AML-193 (cell line): ENCODE results near the gene AANAT.

Source experiments
- DNase-seq, 2 experiments: peaks; one replicate each; lab custom pipeline; 2025; lab: John Stamatoyannopoulos, UW

AANAT gene

DNA sequence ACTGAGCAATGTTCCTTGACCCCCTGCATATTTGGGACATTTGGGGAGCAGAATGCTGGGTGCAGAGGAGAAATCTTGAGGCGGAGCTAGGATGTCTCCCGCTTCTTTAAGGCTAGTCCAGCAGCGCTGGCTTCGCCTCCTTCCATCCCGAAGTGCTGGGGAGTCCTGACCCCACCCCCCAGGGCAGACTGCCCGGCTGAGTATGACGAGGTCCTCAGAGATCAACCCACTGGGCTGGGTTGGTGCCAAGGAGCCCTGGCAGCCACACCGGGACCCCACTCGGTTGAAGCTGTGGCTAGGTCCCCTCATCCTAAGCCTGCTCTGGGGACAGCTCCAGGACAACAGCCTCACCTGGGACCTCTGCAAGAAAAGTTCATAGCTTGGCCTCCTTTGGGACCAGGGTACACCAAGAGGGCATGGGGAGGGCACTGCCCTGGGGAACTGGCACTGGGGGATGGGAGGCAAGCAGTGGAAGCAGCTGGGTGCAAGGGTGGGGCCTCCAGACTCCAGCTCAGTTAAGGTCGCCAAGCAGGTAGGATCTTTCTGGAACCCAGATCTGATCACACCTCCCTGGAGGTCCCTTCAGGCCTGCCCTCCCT lies 22.8 kb downstream of the AANAT start:
- no peak for DNase-seq

DNA sequence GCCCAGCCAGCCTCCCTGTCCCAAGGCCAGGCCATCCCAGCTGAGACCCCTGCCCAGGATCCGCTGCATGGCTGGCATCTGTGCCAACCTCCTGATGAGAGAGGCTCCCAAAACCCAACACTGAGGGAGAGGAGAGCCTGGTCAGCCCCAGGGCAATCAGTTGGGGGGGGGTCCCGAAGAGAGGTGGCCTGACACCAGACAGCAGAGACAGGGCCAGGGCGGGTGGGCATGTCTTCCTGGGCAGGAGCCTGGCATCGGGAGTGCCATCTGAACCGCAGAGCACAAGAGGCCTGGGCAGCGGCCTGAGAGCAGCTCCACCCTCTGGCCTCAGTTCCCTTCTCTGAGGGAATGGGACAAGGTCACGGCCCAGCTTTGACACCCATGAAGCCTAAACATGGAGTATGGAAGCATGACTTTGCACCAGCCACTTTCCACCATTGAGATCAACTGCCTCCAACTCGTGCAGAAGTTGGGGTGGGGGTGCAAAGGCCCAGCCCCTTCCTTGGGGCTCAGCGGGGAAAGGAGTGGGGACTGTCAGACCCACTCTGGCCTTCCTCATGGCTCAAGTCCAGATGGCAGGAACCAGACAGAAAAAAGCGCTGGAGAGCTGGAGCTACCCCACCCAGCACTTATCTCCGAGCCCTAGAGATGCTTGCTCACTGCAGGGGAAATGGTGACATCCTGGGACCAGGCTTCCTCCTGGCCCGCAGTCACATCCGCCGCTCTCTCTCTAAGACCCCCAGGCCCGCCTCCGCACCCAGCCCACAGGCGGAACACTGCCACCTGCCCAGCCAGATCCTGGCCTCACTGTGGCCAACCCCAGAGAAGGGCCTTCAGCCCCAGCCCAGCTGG lies 24.1 kb downstream of the AANAT start:
- no peak for DNase-seq

DNA sequence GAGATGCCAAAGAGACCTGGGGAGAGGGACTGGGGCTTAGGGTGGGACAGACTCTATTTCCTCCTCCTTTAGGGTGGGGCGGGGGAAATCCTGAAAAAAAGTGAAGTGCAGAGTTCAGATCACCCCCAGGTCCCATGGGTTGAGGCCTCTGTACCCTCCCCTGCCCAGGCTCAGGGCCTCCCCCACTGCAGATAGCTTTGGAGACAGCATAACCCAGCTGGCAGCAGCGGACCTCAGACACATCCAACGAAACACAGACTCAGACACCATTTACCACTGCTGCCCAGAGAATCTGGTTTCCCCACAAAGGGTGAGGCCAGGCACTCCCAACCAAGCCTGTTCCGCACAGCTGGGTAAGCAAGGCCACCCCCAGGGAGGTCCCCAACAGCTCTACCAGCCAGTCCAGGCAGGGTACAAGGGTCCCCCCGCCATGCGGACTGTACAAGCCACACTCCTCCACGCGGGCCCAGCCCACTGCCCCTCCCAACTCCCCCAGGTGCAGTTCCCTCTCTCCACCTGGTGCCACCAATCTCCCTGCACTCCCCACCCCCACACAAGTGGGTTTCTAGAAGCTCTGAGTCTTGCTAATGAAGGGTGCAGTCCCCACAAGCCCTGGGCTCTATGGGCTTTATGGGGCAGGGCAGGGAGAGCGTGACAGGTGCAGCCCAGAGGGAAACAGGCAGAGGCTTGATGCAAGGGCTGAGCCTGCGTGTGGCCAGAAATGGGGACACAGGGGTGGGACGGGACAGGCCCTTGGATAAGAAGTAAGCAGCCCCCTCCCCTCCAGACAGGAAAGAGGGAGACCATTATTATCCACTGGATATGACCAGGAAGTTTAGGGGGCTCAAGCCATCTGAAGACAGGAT lies 25.0 kb downstream of the AANAT start:
- DNase-seq: no peak

DNA sequence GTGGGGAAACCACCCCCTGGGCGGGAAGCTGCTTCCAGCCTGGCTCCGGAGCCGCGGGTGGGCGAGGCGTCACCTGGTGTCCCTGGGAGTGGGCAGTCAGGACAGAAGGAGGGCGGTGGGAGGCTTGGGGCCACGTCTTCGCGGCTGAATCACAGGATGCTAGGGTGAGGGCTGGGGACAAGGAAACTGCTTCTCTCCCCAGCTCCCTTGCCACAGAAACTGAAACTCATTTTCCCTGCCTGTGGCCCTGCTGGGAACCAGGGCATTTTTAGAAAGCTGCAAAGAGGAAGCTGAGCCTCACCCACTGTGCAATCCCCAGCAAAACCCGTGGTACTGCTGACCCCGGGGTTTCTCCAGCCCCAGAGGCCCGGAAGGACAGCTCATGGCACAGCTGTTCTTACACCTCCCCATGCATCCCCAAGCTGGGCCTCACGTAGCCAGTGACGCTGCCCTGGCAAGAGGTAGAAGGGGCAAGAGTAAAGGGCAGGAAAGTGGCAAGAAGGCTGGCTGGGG lies 25.6 kb downstream of the AANAT start:
- DNase-seq: peak; percentile 91 to 96

DNA sequence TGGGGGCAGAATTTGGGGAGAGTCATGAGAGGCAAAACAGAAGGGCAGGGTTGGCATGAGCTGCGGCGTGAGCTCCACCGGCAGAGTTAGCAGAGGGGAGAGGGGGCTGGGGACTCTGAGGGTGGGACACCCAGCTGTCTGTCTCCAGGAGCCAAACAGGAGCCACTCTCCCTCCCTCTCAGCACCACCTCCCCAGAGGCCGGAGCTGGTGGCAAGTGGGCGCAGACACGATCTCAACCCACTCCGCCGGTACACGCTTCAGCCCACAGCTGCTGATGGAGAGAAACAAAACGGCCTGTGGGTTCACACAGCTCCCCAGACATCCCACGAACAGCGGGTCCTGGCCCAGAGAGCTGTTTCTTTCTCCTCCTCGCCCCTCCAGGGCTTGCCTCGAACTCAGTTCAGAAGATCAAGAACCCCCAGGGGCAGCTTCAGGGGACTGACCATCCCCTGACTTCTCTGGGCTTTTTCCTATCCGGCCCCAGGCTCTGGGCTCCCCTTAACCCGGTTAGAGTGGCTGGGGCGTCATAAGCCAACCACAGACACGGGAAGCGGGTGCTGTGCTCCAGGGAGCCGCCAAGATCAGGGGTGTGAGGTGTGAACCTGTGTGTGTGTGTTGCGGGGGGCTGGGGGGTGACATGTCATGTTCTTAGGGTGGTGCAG lies 26.2 kb downstream of the AANAT start:
- no peak for DNase-seq

DNA sequence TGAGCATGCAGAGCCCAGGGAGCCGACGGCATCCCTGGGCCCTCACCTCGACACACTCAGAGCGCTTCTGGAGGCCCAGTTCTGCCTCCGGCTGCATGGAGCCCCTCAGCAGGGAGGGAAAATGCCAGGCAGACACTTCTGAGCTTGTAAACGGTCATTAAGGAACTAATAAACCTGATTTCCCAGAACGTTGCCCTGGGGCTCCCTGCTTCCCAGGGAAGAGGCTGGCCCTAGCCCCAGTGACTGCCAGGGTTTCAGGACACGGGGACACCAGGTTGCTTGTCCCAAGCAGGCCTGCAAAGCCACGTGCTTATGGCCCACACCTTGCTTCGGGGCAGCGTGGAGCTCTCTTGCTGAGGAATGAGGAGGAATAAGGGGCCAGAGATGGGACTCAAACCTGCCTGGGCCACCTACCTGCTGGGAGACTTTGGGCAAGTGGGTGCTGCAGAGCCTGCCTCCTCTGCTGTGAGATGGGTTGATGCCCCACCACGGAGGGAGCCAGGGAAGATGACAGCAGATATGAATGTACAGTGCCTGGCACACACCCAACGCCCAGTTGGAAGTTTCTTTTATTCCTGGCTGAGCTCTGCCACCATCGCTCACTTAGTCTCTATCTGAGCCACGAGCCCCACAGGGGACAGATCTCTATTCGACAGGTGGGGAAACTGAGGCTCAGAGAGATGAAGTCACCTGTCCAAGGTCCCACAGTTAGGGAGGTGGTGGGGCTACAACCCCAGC lies 28.4 kb downstream of the AANAT start:
- no peak for DNase-seq

DNA sequence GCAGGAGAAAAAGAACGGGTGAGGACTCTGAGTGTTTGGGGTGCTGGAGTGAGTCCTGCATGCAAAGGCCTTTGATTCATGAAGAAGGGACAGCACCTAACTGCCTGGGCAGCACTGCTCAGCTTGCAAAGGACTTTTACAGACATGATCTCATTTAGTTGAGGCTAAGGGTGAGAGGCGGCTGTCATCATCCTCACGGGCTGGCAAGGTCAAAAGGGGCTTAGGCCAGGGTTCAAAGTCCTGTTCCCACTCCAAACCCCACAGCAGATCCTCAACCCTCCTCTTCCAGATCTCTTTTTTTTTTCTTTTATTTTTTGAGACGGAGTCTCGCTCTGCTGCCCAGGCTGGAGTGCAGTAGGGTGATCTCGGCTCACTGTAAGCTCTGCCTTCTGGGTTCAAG lies 29.1 kb downstream of the AANAT start:
- DNase-seq: no peak

DNA sequence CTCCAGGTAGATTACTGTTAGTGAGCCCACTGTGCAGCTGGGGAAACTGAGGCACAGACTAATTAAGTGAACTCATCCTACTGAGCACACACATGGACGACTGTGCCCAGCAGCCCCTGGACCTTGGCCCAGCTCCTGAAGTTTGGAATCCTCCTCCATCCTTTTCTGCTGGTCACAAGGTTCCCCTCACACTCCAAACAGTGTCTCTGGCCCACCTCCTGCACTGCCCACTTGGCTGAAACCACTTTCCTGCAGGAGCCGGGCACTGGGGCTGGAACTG lies 30.2 kb downstream of the AANAT start:
- no peak for DNase-seq

DNA sequence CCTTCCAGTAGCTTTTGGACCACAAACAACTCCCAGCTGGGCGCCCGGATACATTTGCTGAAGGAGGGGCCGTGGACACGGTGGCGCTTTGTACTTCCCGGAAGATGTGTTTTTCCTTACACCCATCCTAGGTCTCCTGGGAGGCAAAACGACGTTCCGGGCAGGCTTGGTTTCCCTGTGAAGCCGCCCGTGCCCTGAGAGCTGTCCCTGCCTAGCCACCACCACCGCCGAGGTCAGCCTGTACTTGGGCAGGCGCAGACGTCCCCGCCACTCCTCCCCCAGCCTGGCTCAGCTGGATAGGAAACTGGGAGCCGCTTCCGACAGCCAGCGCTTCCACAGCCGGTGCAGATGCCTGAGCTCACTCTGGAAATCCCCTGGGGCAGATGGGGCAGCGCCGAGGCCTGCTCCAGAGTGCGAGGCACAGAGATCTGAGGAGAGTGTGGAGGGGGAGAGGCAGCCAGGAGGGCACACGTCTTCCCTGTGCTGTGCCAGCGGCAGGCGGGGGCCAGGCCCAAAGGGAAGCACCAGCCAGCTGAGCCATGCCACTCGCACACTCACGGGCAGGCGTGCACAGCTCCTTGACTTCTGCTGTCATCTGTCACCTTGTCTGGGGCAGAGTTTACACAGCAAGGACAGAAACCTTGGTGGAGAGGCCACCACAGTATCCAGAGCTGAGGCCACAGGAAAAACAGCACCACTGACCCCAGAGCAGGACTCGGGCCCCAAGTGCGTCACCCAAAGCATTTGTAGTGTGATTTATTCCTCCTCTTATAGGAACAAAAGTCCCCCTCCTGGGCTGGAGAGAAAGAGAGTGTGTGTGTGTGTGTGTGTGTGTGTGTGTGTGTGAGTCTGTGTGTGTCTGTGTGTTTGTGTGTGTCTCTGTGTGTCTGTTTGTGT lies 30.8 kb downstream of the AANAT start:
- no peak for DNase-seq

DNA sequence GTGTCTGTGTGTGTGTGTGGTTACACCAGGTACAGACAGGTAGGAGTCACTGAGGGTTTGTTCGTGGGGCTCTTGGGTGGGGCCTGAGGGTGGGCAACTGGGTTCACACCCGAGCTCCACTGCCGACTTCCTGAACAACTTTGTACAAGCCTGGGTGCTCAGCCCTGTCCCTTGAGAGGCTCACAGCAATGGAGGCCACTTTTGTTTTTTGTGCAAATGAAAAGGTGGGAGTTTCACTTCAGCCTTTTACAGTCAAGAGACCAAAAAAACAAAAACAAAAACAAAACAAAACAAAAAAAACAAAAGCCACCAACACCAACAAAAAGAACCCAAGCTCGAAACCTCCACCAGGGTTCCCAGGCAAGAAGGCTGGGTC lies 31.5 kb downstream of the AANAT start:
- DNase-seq: no peak

DNA sequence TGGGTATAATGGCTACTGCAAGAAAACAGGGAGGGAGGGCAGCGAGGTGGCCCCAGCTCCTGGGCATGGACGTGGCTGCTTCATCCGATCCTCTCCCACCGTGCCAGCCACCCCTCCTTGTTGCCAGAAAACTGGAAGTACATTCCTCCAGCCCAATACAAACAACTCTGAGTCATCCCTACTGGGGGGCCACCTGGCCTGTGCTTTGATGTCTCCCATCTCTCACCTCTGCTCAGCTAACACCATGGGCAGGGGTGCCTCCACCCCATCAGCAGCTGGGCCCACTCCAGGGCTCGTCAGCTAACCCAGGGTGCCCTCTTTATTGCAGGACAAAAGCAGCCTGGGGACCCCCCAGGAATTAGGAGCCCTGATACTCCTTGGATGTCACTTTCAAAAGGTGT lies 31.9 kb downstream of the AANAT start:
- DNase-seq: no peak

DNA sequence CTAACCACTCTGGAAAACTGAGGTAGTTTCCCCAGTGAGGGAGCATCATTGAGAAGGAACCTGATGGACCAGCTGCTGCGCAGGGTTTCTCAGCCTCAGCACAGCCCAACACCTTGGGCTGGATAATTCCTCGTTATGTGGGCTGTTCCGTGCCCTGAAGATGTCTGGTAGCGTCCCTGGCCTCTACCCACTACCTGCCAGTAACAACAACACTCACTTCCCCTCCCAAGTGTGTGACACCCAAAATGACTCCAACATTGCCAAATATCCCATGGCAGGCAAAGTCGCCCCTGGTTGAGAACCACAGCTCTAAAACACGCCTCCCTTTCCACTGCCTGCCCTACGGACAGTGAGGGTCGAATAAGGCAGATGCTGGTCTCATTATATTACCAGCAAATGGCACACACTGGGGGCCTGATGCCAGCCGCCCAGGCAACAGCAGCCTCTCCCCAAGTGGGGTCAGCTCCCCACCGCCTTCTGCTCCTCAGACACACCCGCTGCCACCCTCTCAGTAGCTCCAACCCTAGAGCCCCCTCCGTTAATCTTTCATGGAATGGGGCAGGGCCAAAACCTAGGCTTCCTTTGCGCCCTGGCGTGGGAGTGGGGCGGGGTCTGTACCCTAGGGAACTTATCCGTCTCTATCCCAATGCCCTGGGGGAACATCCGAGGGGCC lies 32.8 kb downstream of the AANAT start:
- DNase-seq: peak; percentile 54 to 71

DNA sequence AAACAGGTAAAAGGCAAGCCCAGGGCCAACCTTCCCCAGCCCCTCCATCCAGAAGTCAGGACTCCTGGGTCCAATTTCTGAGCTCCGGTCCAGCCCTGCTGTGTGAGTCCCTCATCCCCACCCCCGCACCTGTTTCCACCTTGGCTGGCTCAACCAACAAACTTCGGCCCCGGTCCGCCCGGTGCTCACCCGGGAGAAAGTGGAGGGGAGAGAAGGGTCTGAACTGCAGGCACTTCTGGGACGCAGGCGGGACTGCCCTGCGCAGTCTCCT lies 33.3 kb downstream of the AANAT start:
- DNase-seq: peak in 1 of 2 experiments; percentile 30

DNA sequence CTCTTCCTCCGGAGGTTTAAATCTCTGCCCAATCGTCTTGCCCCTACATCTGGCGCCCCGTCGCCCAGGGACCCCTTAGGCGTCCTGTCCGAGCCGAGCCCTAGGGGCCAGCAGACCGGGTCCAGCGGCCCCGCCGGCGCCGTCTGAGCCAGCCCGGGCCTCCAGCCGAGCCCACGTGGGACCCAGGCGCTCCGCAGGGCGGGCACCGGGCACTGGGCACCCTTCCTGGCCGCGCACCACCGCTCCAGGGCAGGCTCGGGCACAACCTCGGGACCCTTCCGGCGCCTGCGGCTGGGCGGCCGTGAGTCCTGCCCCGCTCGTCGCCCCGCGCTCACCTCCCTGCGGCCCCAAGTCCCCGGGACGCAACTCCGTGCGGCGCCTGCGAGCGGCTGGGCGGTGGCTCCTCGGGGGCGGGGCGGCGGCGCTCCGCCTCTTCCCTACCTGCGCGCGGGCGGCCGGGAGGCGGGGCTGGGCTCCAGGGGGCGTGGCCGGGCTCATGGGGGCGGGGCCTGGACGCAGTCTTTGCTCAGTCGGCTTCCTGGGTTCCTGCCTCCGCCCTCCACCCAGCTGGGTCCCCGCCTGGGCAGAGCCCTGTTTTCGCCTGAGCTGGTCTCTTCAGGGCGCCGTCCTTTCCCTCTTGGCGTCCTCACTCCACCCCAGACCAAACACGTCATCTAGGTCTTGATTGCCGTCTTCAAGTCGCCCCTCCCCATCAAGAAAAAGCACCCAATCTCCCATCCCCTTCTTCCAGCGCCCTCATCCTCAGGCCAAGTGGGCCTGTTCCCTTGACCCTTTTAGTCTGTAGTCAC lies 33.8 kb downstream of the AANAT start, which contains the start of gene RHBDF2:
RHBDF2 (minus strand) TSS at position 406 of the 809 bp plus-strand sequence. CDS start 19,899 bp downstream, outside the sequence.
- DNase-seq: peak; percentile 88 to 93

DNA sequence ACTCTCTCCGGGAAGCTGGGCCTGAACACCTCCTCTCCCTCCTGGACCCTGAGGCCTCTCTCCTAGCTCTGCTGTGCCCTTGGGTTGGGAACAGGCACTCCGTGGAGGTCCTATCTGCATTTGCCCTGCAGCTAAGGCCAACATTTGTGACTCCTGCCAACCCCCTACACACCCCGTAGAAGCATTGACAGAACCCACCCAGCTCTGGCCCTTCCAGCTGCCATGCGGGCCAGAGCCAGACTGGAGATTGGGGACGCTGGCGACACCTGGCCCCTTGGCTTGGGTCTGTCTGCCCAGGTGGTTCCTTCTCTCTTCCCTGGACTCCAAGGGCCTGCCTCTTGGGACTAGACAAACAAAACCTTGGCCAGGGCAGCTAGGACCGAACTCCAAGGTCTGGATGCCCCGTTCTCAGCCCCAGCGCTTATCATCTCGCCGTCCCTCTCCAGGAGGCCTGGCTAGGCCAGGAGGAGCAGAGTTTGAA lies 34.5 kb downstream of the AANAT start:
- DNase-seq: no peak

DNA sequence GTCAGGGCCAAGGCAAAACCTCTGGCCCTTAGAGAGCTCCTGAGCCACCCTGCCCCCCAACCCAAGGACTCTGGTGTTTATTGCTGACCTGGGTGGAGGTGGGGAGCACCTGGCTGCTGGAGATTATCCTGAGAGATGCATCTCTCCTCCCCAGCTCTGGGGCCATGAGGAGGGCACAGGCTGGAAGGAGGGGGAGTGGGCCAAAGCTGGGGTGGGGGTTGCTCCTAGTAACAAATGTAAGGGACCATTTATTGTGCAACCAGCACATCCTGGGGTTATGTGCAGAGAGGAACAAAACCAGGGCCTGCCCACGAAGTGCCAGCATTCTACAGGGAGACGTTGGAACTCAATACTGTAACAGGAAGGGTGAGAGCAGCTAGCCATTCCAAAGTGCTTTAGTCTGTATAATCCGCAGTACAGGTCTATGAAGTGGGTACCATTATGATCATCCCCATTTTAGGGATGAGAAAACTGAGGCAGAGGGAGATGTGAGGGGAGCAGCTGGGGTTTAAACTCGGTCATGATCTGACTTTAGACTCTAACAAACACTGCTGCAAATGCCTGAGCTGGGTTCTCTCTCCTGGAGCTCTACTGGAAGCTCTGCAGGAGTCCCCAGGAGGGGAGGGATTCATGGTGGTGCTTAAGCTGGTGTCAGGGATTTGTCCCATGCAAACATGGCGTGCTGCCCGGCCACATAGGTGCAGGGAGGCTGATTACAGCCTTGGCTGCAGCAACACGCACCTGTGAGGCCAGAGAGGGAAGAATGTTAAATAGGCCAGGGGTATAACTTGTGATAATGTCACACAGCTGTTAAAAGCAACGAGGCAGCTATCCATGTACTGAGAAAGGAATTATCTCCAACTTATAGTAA lies 35.2 kb downstream of the AANAT start:
- DNase-seq: peak; percentile 32 to 70

DNA sequence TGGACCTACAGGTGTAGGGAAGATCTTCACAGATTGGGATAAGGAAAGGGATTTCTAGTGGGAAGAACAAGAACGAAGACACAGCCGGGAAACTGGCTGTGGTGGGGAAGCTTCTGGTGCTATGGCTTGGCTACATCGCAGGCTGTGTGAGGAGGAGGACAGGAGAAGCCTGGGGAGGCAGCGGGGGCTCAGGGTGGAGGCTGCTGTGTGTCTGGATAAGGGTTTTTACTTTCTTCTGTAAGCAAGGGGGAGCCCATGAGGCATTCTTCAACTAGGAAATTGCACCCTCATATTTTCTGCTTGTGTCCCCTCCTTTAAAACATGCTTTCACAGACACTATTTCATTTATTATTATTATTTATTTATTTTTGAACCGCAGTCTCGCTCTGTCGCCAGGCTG lies 36.7 kb downstream of the AANAT start:
- DNase-seq: peak; percentile 19 to 50
